ENCODE results near the gene PAEP.

GRCh38 chr9:135572233-135572632 is 10.7 kb downstream of the PAEP start:
- TF ChIP-seq POLR2A (IDR thresholded peaks at IDR 0.05) (no peak), CTCF (IDR thresholded peaks at IDR 0.05) (no peak)

All from prostate gland (tissue), 2 donors.